OCI-LY7 (cell line): ENCODE results near the gene DPPA4. TPM values are rescaled to one million over a fixed set of nuclear protein-coding genes. Genes with fewer than 3 reads are reported as not detected.

Experiments
- BruUV-seq: library from RNA; stranded (reverse); fragments of 400-500 nt; replicated peaks from 2 replicates; lab custom pipeline; 2021; lab: Mats Ljungman, UMichigan
- CTCF ChIA-PET: fragments of 300-600 bp; sonication (Branson Sonifier 250); formaldehyde crosslinking; loops from one replicate; lab custom pipeline; 2022; ENCODE audit warnings: antibody characterized with exemption; ENCODE audit not compliant: unreplicated experiment; lab: Charles Lee
- POLR2A ChIA-PET: fragments of 300-600 bp; sonication (Branson Sonifier 250); formaldehyde crosslinking; loops from one replicate; lab custom pipeline; 2022; ENCODE audit warnings: antibody characterized with exemption; lab: Charles Lee
- DNase-seq: peaks from one replicate; pipeline ENCODE4 v3.0.0-alpha.2; 2015; ENCODE audit warnings: low spot score
- H2AFZ ChIP-seq: fragments of 200-600 bp; sonication (generic), shearing (Covaris generic); 2 replicates; pipeline ENCODE4 v1.6.1; 2014; ENCODE audit warnings: mild to moderate bottlenecking, antibody characterized with exemption, low read length, moderate library complexity
- H3K27ac ChIP-seq: fragments of 200-600 bp; sonication (generic); 2 replicates; pipeline ENCODE4 v1.5.1; 2014; ENCODE audit warnings: mixed run types, low read depth, mild to moderate bottlenecking, moderate library complexity, low read length, inconsistent platforms; ENCODE audit not compliant: poor library complexity, severe bottlenecking
- H3K36me3 ChIP-seq: fragments of 200-600 bp; sonication (generic); 2 replicates; pipeline ENCODE4 v1.6.1; 2014; ENCODE audit warnings: mild to moderate bottlenecking, antibody characterized with exemption, low read length, moderate library complexity, mixed read lengths; ENCODE audit not compliant: insufficient read depth
- H3K4me1 ChIP-seq: fragments of 200-600 bp; sonication (generic); 2 replicates; pipeline ENCODE4 v1.5.1; 2014; ENCODE audit warnings: mild to moderate bottlenecking, low read length; ENCODE audit not compliant: insufficient read depth, poor library complexity, severe bottlenecking
- H3K4me2 ChIP-seq: fragments of 200-600 bp; sonication (generic); 2 replicates; pipeline ENCODE4 v1.6.1; 2014; ENCODE audit warnings: mild to moderate bottlenecking, low read length
- H3K4me3 ChIP-seq: fragments of 200-600 bp; sonication (generic); 2 replicates; pipeline ENCODE4 v1.5.1; 2014; ENCODE audit warnings: mild to moderate bottlenecking, low read depth, low read length; ENCODE audit not compliant: poor library complexity, severe bottlenecking
- H3K79me2 ChIP-seq: fragments of 200-600 bp; sonication (generic); 2 replicates; pipeline ENCODE4 v1.6.1; 2016; ENCODE audit warnings: low read depth, mild to moderate bottlenecking, low read length, moderate library complexity, mixed read lengths; ENCODE audit not compliant: insufficient read depth
- H3K9me2 ChIP-seq: fragments of 200-600 bp; sonication (generic); 2 replicates; pipeline ENCODE4 v1.6.1; 2016; ENCODE audit warnings: mild to moderate bottlenecking, low read length, mixed read lengths; ENCODE audit not compliant: insufficient read depth
- H3K9me3 ChIP-seq: fragments of 200-600 bp; sonication (generic); 2 replicates; pipeline ENCODE4 v1.6.1; 2014; ENCODE audit warnings: mild to moderate bottlenecking, mixed run types, low read length, mixed read lengths
- H4K20me1 ChIP-seq: fragments of 200-600 bp; sonication (generic); 2 replicates; pipeline ENCODE4 v1.6.1; 2014; ENCODE audit warnings: mild to moderate bottlenecking, antibody characterized with exemption, low read length, moderate library complexity, mixed read lengths; ENCODE audit not compliant: insufficient read depth
- CTCF ChIP-seq: fragments of 200-600 bp; sonication (generic); conservative IDR thresholded peaks from 2 replicates; pipeline ENCODE4 v1.5.1; 2014; ENCODE audit warnings: mild to moderate bottlenecking, antibody characterized with exemption, low read length, moderate library complexity, mixed read lengths
- EZH2phosphoT487 ChIP-seq: fragments of 200-600 bp; sonication (generic); IDR thresholded peaks from 2 replicates; pipeline ENCODE4 v1.6.1; 2018; ENCODE audit warnings: low read depth, borderline replicate concordance, mild to moderate bottlenecking, mixed run types, antibody characterized with exemption, low read length, moderate library complexity, mixed read lengths
- intact Hi-C: fragments of 100-400 bp; cut with micrococcal nuclease; formaldehyde crosslinking; loops from one replicate; pipeline ENCODE4 v1.10.0; 2022; ENCODE audit not compliant: unreplicated experiment
- total RNA-seq, 2 experiments: library from RNA; depleted of rRNA in 1 of 2; stranded (reverse); fragments of >200 nt in 1 of 2; shearing (Covaris generic) in 1 of 2; gene quantifications; 2 replicates each; pipeline ENCODE4 v1.2.3, GENCODE V29; 2014 to 2022

The DPPA4 gene
- total RNA-seq, 2 experiments from 2014 or later: not detected

GRCh38 chr3:109373933-109374332, 36.6 kb upstream of the DPPA4 start:
- no peak for TF ChIP-seq EZH2phosphoT487
- no peak for TF ChIP-seq CTCF
- intact Hi-C loops: no loop called here

GRCh38 chr3:109372639-109373038, 35.3 kb upstream of the DPPA4 start:
- POLR2A ChIA-PET: no interaction called here
- H3K4me2 ChIP-seq: no peak overlapping the region
- intact Hi-C loops: no loop called here
- H2AFZ ChIP-seq: no peak overlapping the region
- CTCF ChIA-PET: no interaction called here
- H3K9me2 ChIP-seq: no peaks in the 10 kb centered on the region
- BruUV-seq: no TSS peak
- H3K9me3 ChIP-seq: no peaks in the 10 kb centered on the region
- H3K79me2 ChIP-seq: no peaks in the 10 kb centered on the region
- DNase-seq: no peak
- H3K4me3 ChIP-seq: no peak overlapping the region
- no peaks in the 10 kb centered on the region for H3K4me1 ChIP-seq
- H4K20me1 ChIP-seq: no peaks in the 10 kb centered on the region
- no peak for TF ChIP-seq CTCF
- TF ChIP-seq EZH2phosphoT487: no peak
- no peaks in the 10 kb centered on the region for H3K36me3 ChIP-seq
- no peak overlapping the region for H3K27ac ChIP-seq

More at GRCh38 chr3:109373933-109374332, 36.6 kb upstream of the DPPA4 start:
- ChIA-PET POLR2A (no interaction called here), CTCF (no interaction called here)
- H3K9me2 ChIP-seq: no peaks in the 10 kb centered on the region
- H3K9me3 ChIP-seq: no peaks in the 10 kb centered on the region
- H3K4me2 ChIP-seq: no peak overlapping the region
- H3K27ac ChIP-seq: no peak overlapping the region
- H4K20me1 ChIP-seq: no peaks in the 10 kb centered on the region
- H2AFZ ChIP-seq: no peak overlapping the region
- no peak overlapping the region for H3K4me3 ChIP-seq
- DNase-seq: no peak
- no peaks in the 10 kb centered on the region for H3K36me3 ChIP-seq
- H3K4me1 ChIP-seq: no peaks in the 10 kb centered on the region
- H3K79me2 ChIP-seq: no peaks in the 10 kb centered on the region
- BruUV-seq: no TSS peak

- POLR2A ChIA-PET: no interaction called here
- CTCF ChIA-PET: no interaction called here
Observed at GRCh38 chr3:109369510-109369909, 32.2 kb upstream of the DPPA4 start.

More at GRCh38 chr3:109369510-109369909, 32.2 kb upstream of the DPPA4 start:
- Histone ChIP-seq H3K4me2 (no peak overlapping the region), H2AFZ (no peak overlapping the region), H3K9me3 (no peaks in the 10 kb centered on the region), H3K9me2 (no peaks in the 10 kb centered on the region), H3K79me2 (no peaks in the 10 kb centered on the region), H3K27ac (no peak overlapping the region), H3K4me1 (no peaks in the 10 kb centered on the region), H3K4me3 (no peak overlapping the region), H4K20me1 (no peaks in the 10 kb centered on the region), H3K36me3 (no peaks in the 10 kb centered on the region)
- no peak for TF ChIP-seq EZH2phosphoT487
- no peak for TF ChIP-seq CTCF
- no peak for DNase-seq
- intact Hi-C loops: no loop called here
- no TSS peak for BruUV-seq
